ENCODE data around the gene CHKA.

Gene CHKA

GRCh38 chr11:68011051-68011943 is 109.9 kb downstream of the CHKA start:
- H3K4me3 ChIP-seq (ENCODE audit: control insufficient read depth, low read depth, low read length): peak overlapping the region; percentile 47

GRCh38 chr11:68010090-68011041 is 110.8 kb downstream of the CHKA start, which contains the start of gene ALDH3B1:
Gene ALDH3B1 (plus strand): TSS chr11:68010327. CDS start chr11:68015298, 4,971 bp downstream.
- no peak for TF ChIP-seq CTCF (conservative IDR thresholded peaks at IDR 0.05; ENCODE audit: control insufficient read depth, insufficient read depth, low read depth, low read length)
- peak within 1 kb of the TSS; percentile 47 for H3K4me3 ChIP-seq (ENCODE audit: control insufficient read depth, low read depth, low read length)
- DNase-seq (ENCODE audit: low read depth): peak; percentile 84

More at GRCh38 chr11:68011051-68011943, 109.9 kb downstream of the CHKA start:
- DNase-seq (ENCODE audit: low read depth): no peak
- TF ChIP-seq CTCF (conservative IDR thresholded peaks at IDR 0.05; ENCODE audit: control insufficient read depth, insufficient read depth, low read depth, low read length): no peak

- TF ChIP-seq CTCF (conservative IDR thresholded peaks at IDR 0.05; ENCODE audit: control insufficient read depth, insufficient read depth, low read depth, low read length): peak; percentile 39
- peak overlapping the region; percentile 47 for H3K4me3 ChIP-seq (ENCODE audit: control insufficient read depth, low read depth, low read length)
- peak; percentile 59 for DNase-seq (ENCODE audit: low read depth)
These were observed 111.6 kb downstream of the CHKA start for GRCh38 chr11:68009391-68010089.

GRCh38 chr11:68008381-68009337 is 112.5 kb downstream of the CHKA start:
- no peak overlapping the region for H3K4me3 ChIP-seq (ENCODE audit: control insufficient read depth, low read depth, low read length)

More at GRCh38 chr11:68008381-68009337, 112.5 kb downstream of the CHKA start:
- no peak for TF ChIP-seq CTCF (conservative IDR thresholded peaks at IDR 0.05; ENCODE audit: control insufficient read depth, insufficient read depth, low read depth, low read length)
- DNase-seq (ENCODE audit: low read depth): no peak

All from fibroblast of mammary gland (primary cell).